SU-DHL-6 (cell line): ENCODE results near the gene SNTG2.

Experiments used
- H2AFZ ChIP-seq: fragments of 200-600 bp; sonication (generic); 2 replicates; pipeline ENCODE4 v1.6.1; 2014; ENCODE audit warnings: low read depth, mild to moderate bottlenecking, moderate library complexity, mixed read lengths, antibody characterized with exemption, low read length; ENCODE audit not compliant: severe bottlenecking
- H3F3A ChIP-seq: fragments of 200-600 bp; shearing (Covaris generic); 2 replicates; pipeline ENCODE4 v1.6.0; 2016; ENCODE audit warnings: antibody characterized with exemption, mild to moderate bottlenecking; ENCODE audit not compliant: insufficient read depth
- H3K27ac ChIP-seq: fragments of 200-600 bp; sonication (generic); 2 replicates; pipeline ENCODE4 v1.5.1; 2016; ENCODE audit warnings: low read depth, mild to moderate bottlenecking, low read length, moderate library complexity, mixed read lengths
- H3K27me3 ChIP-seq: fragments of 200-600 bp; sonication (generic), shearing (Covaris generic); 2 replicates; pipeline ENCODE4 v1.6.0; 2014; ENCODE audit warnings: mild to moderate bottlenecking, low read length
- H3K36me3 ChIP-seq: fragments of 200-600 bp; sonication (generic); 2 replicates; pipeline ENCODE4 v1.6.1; 2014; ENCODE audit warnings: mild to moderate bottlenecking, low read length, mixed read lengths
- H3K4me2 ChIP-seq: fragments of 300-600, 200-600 bp; shearing (Covaris generic), sonication (generic); 2 replicates; pipeline ENCODE4 v1.6.0; 2014; ENCODE audit warnings: low read length, low read depth, mild to moderate bottlenecking; ENCODE audit not compliant: poor library complexity, severe bottlenecking
- H3K4me3 ChIP-seq: fragments of 200-600 bp; sonication (generic); 2 replicates; pipeline ENCODE4 v1.5.1; 2014; ENCODE audit warnings: antibody characterized with exemption, low read length, mild to moderate bottlenecking, mixed read lengths; ENCODE audit not compliant: insufficient read depth, poor library complexity, severe bottlenecking
- H3K79me2 ChIP-seq: fragments of 200-600 bp; sonication (generic); 2 replicates; pipeline ENCODE4 v1.6.1; 2014; ENCODE audit warnings: mild to moderate bottlenecking, low read length, moderate library complexity; ENCODE audit not compliant: insufficient read depth
- H3K9ac ChIP-seq: fragments of 200-600 bp; sonication (generic); 2 replicates; pipeline ENCODE4 v1.7.0; 2014; ENCODE audit warnings: mild to moderate bottlenecking, low read length
- H3K9me2 ChIP-seq: fragments of 200-600 bp; sonication (generic); replicated peaks from 2 replicates; pipeline ENCODE4 v1.6.1; 2014; ENCODE audit warnings: low read length; ENCODE audit not compliant: insufficient read depth
- H3K9me3 ChIP-seq: fragments of 200-600 bp; sonication (generic); 2 replicates; pipeline ENCODE4 v1.6.1; 2014; ENCODE audit warnings: low read length, mixed read lengths; ENCODE audit not compliant: insufficient read depth
- H4K20me1 ChIP-seq: fragments of 200-600 bp; sonication (generic); 2 replicates; pipeline ENCODE4 v1.6.1; 2014; ENCODE audit warnings: low read depth, mild to moderate bottlenecking, antibody characterized with exemption, low read length, moderate library complexity, mixed read lengths
- CTCF ChIP-seq: fragments of 200-600 bp; sonication (generic); IDR thresholded peaks from one replicate; pipeline ENCODE4 v1.5.1; 2017; ENCODE audit warnings: antibody characterized with exemption, mild to moderate bottlenecking, low read length, moderate library complexity; ENCODE audit not compliant: insufficient read depth, poor library complexity, severe bottlenecking
- EZH2phosphoT487 ChIP-seq: fragments of 200-600 bp; sonication (generic), shearing (Covaris generic); conservative IDR thresholded peaks from 2 replicates; pipeline ENCODE4 v1.6.1; 2018; ENCODE audit warnings: mild to moderate bottlenecking, antibody characterized with exemption, low read length, moderate library complexity, mixed read lengths

The SNTG2 gene

DNA sequence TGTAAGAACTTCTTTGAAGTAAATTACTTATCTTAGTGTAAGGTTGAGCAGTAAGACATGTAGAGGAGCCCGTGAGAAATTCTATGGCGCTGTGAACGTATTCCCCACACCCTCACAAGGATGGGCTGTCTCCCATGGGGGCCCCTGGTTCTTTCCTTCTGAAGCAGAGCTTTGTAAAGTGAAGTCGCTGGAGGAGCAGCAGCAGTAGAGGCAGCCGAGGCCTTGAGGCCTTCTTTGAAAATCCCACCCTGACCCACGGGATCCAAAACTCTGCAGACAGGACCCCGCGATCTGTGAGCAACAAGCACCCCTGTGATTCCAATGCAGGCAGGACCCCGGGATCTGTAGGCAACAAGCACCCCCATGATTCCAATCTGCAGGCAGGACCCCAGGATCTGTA is 23.8 kb upstream of the SNTG2 start:
- H4K20me1 ChIP-seq: no peaks in the 10 kb centered on the region
- no peak overlapping the region for H2AFZ ChIP-seq
- no peak overlapping the region for H3K4me3 ChIP-seq
- TF ChIP-seq CTCF (no peak), EZH2phosphoT487 (no peak)
- H3K79me2 ChIP-seq: no peaks in the 10 kb centered on the region
- H3K9me3 ChIP-seq: no peaks in the 10 kb centered on the region
- no peaks in the 10 kb centered on the region for H3K27me3 ChIP-seq
- no peaks in the 10 kb centered on the region for H3F3A ChIP-seq
- H3K36me3 ChIP-seq: no peaks in the 10 kb centered on the region
- H3K9me2 ChIP-seq: no peaks in the 10 kb centered on the region
- no peak overlapping the region for H3K27ac ChIP-seq
- no peak overlapping the region for H3K4me2 ChIP-seq
- H3K9ac ChIP-seq: no peak overlapping the region

DNA sequence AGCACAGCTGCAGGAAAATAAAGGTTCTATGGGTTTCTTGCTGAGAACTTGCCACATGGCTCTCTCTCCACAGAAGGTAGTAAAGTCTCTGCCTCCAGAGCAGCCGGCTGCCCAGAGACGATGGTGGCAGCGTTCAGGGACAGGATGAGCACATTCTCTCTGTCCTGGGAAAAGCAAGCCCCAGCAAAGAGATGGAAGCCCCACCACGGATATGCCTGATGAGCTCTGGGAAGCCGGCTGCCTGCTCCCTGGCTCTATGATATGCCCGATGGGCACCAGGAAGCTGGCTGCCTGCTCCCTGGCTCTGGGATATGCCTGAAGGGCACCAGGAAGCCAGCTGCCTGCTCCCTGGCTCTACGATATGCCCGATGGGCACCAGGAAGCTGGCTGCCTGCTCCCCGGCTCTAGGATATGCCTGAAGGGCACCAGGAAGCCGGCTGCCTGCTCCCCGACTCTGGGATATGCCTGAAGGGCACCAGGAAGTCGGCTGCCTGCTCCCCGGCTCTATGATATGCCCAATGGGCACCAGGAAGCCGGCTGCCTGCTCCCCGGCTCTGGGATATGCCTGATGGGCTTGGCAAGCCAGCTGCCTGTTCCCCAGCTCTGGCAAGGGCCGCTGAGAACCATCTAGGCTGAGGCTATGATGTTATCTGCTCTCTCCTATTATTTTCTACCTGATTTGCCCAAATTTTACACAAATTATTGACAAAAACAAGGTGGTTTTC is 21.5 kb upstream of the SNTG2 start:
- H3F3A ChIP-seq: no peaks in the 10 kb centered on the region
- H3K9me2 ChIP-seq: no peaks in the 10 kb centered on the region
- TF ChIP-seq EZH2phosphoT487 (no peak), CTCF (no peak)
- no peak overlapping the region for H3K27ac ChIP-seq
- no peak overlapping the region for H3K4me2 ChIP-seq
- no peak overlapping the region for H3K9ac ChIP-seq
- no peaks in the 10 kb centered on the region for H3K27me3 ChIP-seq
- no peaks in the 10 kb centered on the region for H4K20me1 ChIP-seq
- no peak overlapping the region for H3K4me3 ChIP-seq
- H3K9me3 ChIP-seq: no peaks in the 10 kb centered on the region
- no peaks in the 10 kb centered on the region for H3K36me3 ChIP-seq
- no peaks in the 10 kb centered on the region for H3K79me2 ChIP-seq
- H2AFZ ChIP-seq: no peak overlapping the region

- no peak overlapping the region for H3K4me2 ChIP-seq
- H3K27me3 ChIP-seq: no peaks in the 10 kb centered on the region
- no peaks in the 10 kb centered on the region for H4K20me1 ChIP-seq
- no peak overlapping the region for H3K9ac ChIP-seq
- no peak overlapping the region for H3K4me3 ChIP-seq
- TF ChIP-seq CTCF: no peak
- no peak for TF ChIP-seq EZH2phosphoT487
- H3K9me2 ChIP-seq: no peaks in the 10 kb centered on the region
- no peaks in the 10 kb centered on the region for H3K79me2 ChIP-seq
- no peaks in the 10 kb centered on the region for H3K9me3 ChIP-seq
- no peak overlapping the region for H3K27ac ChIP-seq
- H3K36me3 ChIP-seq: no peaks in the 10 kb centered on the region
- H2AFZ ChIP-seq: no peak overlapping the region
- H3F3A ChIP-seq: no peaks in the 10 kb centered on the region
Measured at GRCh38 chr2:929925-930324, 20.7 kb upstream of the SNTG2 start.
